Activated CD4-positive, alpha-beta memory T cell treated with anti-CD3 and anti-CD28 coated beads for 36 hours (primary cell): ENCODE measurements around the gene RFX4. TPM values are rescaled to one million over a fixed set of nuclear protein-coding genes. Genes with fewer than 3 reads are reported as not detected.

ENCODE experiments used
- CTCF ChIA-PET: fragments of 350-600 bp; sonication (Branson Sonifier 250); formaldehyde crosslinking; loops from one replicate; lab custom pipeline; 2021; ENCODE audit warnings: antibody characterized with exemption, inconsistent platforms; lab: Charles Lee
- POLR2A ChIA-PET: fragments of 350-600 bp; sonication (Branson Sonifier 250); formaldehyde crosslinking; loops from one replicate; lab custom pipeline; 2021; ENCODE audit warnings: antibody characterized with exemption; lab: Charles Lee
- DNase-seq: peaks from one replicate; pipeline ENCODE4 v3.0.0-alpha.2; 2020
- H3K27ac Mint-ChIP-seq: one replicate; pipeline ENCODE4 v1.8.0; 2021; ENCODE audit warnings: mixed read lengths
- H3K27me3 Mint-ChIP-seq: one replicate; pipeline ENCODE4 v1.8.0; 2021; ENCODE audit warnings: mixed read lengths
- H3K36me3 Mint-ChIP-seq: one replicate; pipeline ENCODE4 v1.8.0; 2021; ENCODE audit warnings: mixed read lengths
- H3K4me1 Mint-ChIP-seq: one replicate; pipeline ENCODE4 v1.8.0; 2021; ENCODE audit warnings: low read depth, mixed read lengths
- H3K4me3 Mint-ChIP-seq: one replicate; pipeline ENCODE4 v1.8.0; 2021; ENCODE audit warnings: mild to moderate bottlenecking, mixed read lengths
- H3K9me3 Mint-ChIP-seq: one replicate; pipeline ENCODE4 v1.8.0; 2021; ENCODE audit warnings: mixed read lengths
- intact Hi-C: fragments of 100-400 bp; cut with micrococcal nuclease; formaldehyde crosslinking; loops from one replicate; pipeline ENCODE4 v1.15.1; 2023
- total RNA-seq, 2 experiments: library from RNA; stranded (reverse); gene quantifications; one replicate each; pipeline ENCODE4 v1.2.3, GENCODE V29; 2021

Gene RFX4
- total RNA-seq, 2 experiments from 2014 or later: not detected

GRCh38 chr12:106744600-106744999 lies 161.8 kb downstream of the RFX4 start:
- ChIA-PET CTCF (interaction anchor here (0.6 kb wide), 1 partner anchor 1027 kb away, joined by 7 read pairs; no protein-coding TSS in a partner anchor), POLR2A (no interaction called here)
- Mint-ChIP-seq H3K4me1 (peaks cover 26% of the 10 kb centered on the region), H3K4me3 (no peak overlapping the region), H3K9me3 (no peaks in the 10 kb centered on the region), H3K27me3 (no peaks in the 10 kb centered on the region), H3K36me3 (no peaks in the 10 kb centered on the region), H3K27ac (no peak overlapping the region)
- DNase-seq: no peak
- intact Hi-C loops: no loop called here

- H3K27ac Mint-ChIP-seq: no peak overlapping the region
- no peak overlapping the region for H3K4me3 Mint-ChIP-seq
- no peaks in the 10 kb centered on the region for H3K9me3 Mint-ChIP-seq
- ChIA-PET POLR2A (no interaction called here), CTCF (no interaction called here)
- intact Hi-C loops: no loop called here
- H3K36me3 Mint-ChIP-seq: peaks cover 2% of the 10 kb centered on the region
- no peak for DNase-seq
- peaks cover 30% of the 10 kb centered on the region for H3K4me1 Mint-ChIP-seq
- H3K27me3 Mint-ChIP-seq: no peaks in the 10 kb centered on the region
Measured at GRCh38 chr12:106745181-106745745, 162.5 kb downstream of the RFX4 start.

- Mint-ChIP-seq H3K9me3 (no peaks in the 10 kb centered on the region), H3K27me3 (no peaks in the 10 kb centered on the region), H3K27ac (peak overlapping the region; percentile 83), H3K4me3 (no peak overlapping the region), H3K4me1 (peaks cover 38% of the 10 kb centered on the region), H3K36me3 (peaks cover 2% of the 10 kb centered on the region)
- ChIA-PET CTCF (interaction anchor here (0.7 to 1.1 kb wide), 2 partner anchors 25 to 94 kb away, joined by 3 to 4 read pairs; no protein-coding TSS in a partner anchor), POLR2A (no interaction called here)
- peak; percentile 34 for DNase-seq
- intact Hi-C loops: loop anchor here (1.0 kb wide), 1 partner anchor 26 kb away; the partner anchor contains the start of gene RIC8B
Measured at GRCh38 chr12:106747973-106748436, 165.2 kb downstream of the RFX4 start.

GRCh38 chr12:106750524-106750923 lies 167.7 kb downstream of the RFX4 start:
- POLR2A ChIA-PET: no interaction called here
- no peaks in the 10 kb centered on the region for H3K9me3 Mint-ChIP-seq
- DNase-seq: peak; percentile 53
- H3K27me3 Mint-ChIP-seq: no peaks in the 10 kb centered on the region
- H3K4me1 Mint-ChIP-seq: peaks cover 51% of the 10 kb centered on the region
- CTCF ChIA-PET: no interaction called here
- H3K36me3 Mint-ChIP-seq: peaks cover 2% of the 10 kb centered on the region
- H3K4me3 Mint-ChIP-seq: no peak overlapping the region
- intact Hi-C loops: no loop called here
- H3K27ac Mint-ChIP-seq: peak overlapping the region; percentile 11

- Mint-ChIP-seq H3K36me3 (peaks cover 2% of the 10 kb centered on the region), H3K27ac (peak overlapping the region; percentile 70), H3K4me3 (peak overlapping the region; percentile 39), H3K9me3 (no peaks in the 10 kb centered on the region), H3K4me1 (peaks cover 33% of the 10 kb centered on the region), H3K27me3 (no peaks in the 10 kb centered on the region)
- ChIA-PET POLR2A (interaction anchor here (0.8 to 1.4 kb wide), 3 partner anchors 21 to 345 kb away, joined by 3 to 6 read pairs (median 3); partner anchors contain the start of gene RIC8B), CTCF (interaction anchor here (0.6 kb wide), 2 partner anchors 18 to 20 kb away, joined by 3 read pairs; no protein-coding TSS in a partner anchor)
- intact Hi-C loops: loop anchor here (1.0 kb wide), 1 partner anchor 21 kb away; the partner anchor contains the start of gene RIC8B
- peak; percentile 89 for DNase-seq
Measured at GRCh38 chr12:106753526-106753925, 170.7 kb downstream of the RFX4 start.

GRCh38 chr12:106754331-106754730 lies 171.5 kb downstream of the RFX4 start:
- peaks cover 2% of the 10 kb centered on the region for H3K36me3 Mint-ChIP-seq
- POLR2A ChIA-PET: interaction anchor here (1.0 to 1.4 kb wide), 2 partner anchors 20 to 50 kb away, joined by 3 to 6 read pairs; partner anchors contain the start of gene RIC8B
- CTCF ChIA-PET: interaction anchor here (0.6 kb wide), 1 partner anchor 17 kb away, joined by 3 read pairs; no protein-coding TSS in a partner anchor

GRCh38 chr12:106757623-106758348 lies 175.0 kb downstream of the RFX4 start:
- H3K27me3 Mint-ChIP-seq: no peaks in the 10 kb centered on the region
- no peaks in the 10 kb centered on the region for H3K36me3 Mint-ChIP-seq
- CTCF ChIA-PET: no interaction called here

More at GRCh38 chr12:106754331-106754730, 171.5 kb downstream of the RFX4 start:
- intact Hi-C loops: no loop called here
- peaks cover 34% of the 10 kb centered on the region for H3K4me1 Mint-ChIP-seq
- no peak overlapping the region for H3K4me3 Mint-ChIP-seq
- H3K27ac Mint-ChIP-seq: peak overlapping the region; percentile 70
- no peaks in the 10 kb centered on the region for H3K27me3 Mint-ChIP-seq
- no peak for DNase-seq
- no peaks in the 10 kb centered on the region for H3K9me3 Mint-ChIP-seq

GRCh38 chr12:106758349-106759110 lies 175.7 kb downstream of the RFX4 start:
- CTCF ChIA-PET: interaction anchor here (1.3 kb wide), 1 partner anchor 12 kb away, joined by 3 read pairs; no protein-coding TSS in a partner anchor
- Mint-ChIP-seq H3K36me3 (no peaks in the 10 kb centered on the region), H3K27ac (no peak overlapping the region), H3K4me3 (no peak overlapping the region), H3K4me1 (peaks cover 33% of the 10 kb centered on the region), H3K27me3 (no peaks in the 10 kb centered on the region), H3K9me3 (no peaks in the 10 kb centered on the region)
- DNase-seq: no peak
- intact Hi-C loops: no loop called here
- POLR2A ChIA-PET: no interaction called here

More at GRCh38 chr12:106757623-106758348, 175.0 kb downstream of the RFX4 start:
- intact Hi-C loops: no loop called here
- POLR2A ChIA-PET: no interaction called here
- no peak overlapping the region for H3K4me3 Mint-ChIP-seq
- no peak overlapping the region for H3K27ac Mint-ChIP-seq
- DNase-seq: no peak
- H3K9me3 Mint-ChIP-seq: no peaks in the 10 kb centered on the region
- H3K4me1 Mint-ChIP-seq: peaks cover 41% of the 10 kb centered on the region

- peak overlapping the region; percentile 93 for H3K27ac Mint-ChIP-seq
- DNase-seq: no peak
Measured at GRCh38 chr12:106759526-106760183, 176.9 kb downstream of the RFX4 start.

GRCh38 chr12:106760184-106760531 lies 177.4 kb downstream of the RFX4 start:
- intact Hi-C loops: no loop called here
- Mint-ChIP-seq H3K4me3 (peak overlapping the region; percentile 72), H3K27me3 (no peaks in the 10 kb centered on the region), H3K36me3 (no peaks in the 10 kb centered on the region), H3K9me3 (no peaks in the 10 kb centered on the region), H3K27ac (peak overlapping the region; percentile 93), H3K4me1 (peaks cover 25% of the 10 kb centered on the region)
- ChIA-PET CTCF (no interaction called here), POLR2A (interaction anchor here (0.8 kb wide), 1 partner anchor 196 kb away, joined by 3 read pairs; the partner anchor contains the start of gene TMEM263)
- peak; percentile 50 for DNase-seq

More at GRCh38 chr12:106759526-106760183, 176.9 kb downstream of the RFX4 start:
- Mint-ChIP-seq H3K9me3 (no peaks in the 10 kb centered on the region), H3K4me3 (peak overlapping the region; percentile 72), H3K36me3 (no peaks in the 10 kb centered on the region), H3K27me3 (no peaks in the 10 kb centered on the region), H3K4me1 (peaks cover 25% of the 10 kb centered on the region)
- POLR2A ChIA-PET: interaction anchor here (0.8 kb wide), 1 partner anchor 196 kb away, joined by 3 read pairs; the partner anchor contains the start of gene TMEM263
- CTCF ChIA-PET: interaction anchor here (1.3 kb wide), 1 partner anchor 14 kb away, joined by 3 read pairs; no protein-coding TSS in a partner anchor
- intact Hi-C loops: no loop called here

GRCh38 chr12:106764220-106764619 lies 181.4 kb downstream of the RFX4 start:
- peaks cover 44% of the 10 kb centered on the region for H3K4me1 Mint-ChIP-seq
- H3K36me3 Mint-ChIP-seq: no peaks in the 10 kb centered on the region
- no peak overlapping the region for H3K4me3 Mint-ChIP-seq
- H3K9me3 Mint-ChIP-seq: no peaks in the 10 kb centered on the region
- intact Hi-C loops: no loop called here
- no peak for DNase-seq
- no peaks in the 10 kb centered on the region for H3K27me3 Mint-ChIP-seq
- ChIA-PET CTCF (no interaction called here), POLR2A (no interaction called here)
- H3K27ac Mint-ChIP-seq: no peak overlapping the region
